GM23338 (cell line): Measurements from ENCODE around the gene FBXO45.

Experiments used
- CTCF ChIP-seq, 2 experiments: fragments of 200-600 bp in 1 of 2; sonication (generic) in 1 of 2; conservative IDR thresholded peaks; 2 replicates each; pipeline versions ENCODE4 v1.5.1 to v1.6.1; 2016 to 2017; ENCODE audit warnings: antibody characterized with exemption in 2 of 2, low read depth in 2 of 2, mild to moderate bottlenecking in 2 of 2, moderate library complexity in 1 of 2
- POLR2AphosphoS5 ChIP-seq: IDR thresholded peaks from 2 replicates; pipeline ENCODE4 v1.6.1; 2016; ENCODE audit warnings: antibody characterized with exemption, low read depth
- TF ChIP-seq, protein P1 (sequence below): IDR thresholded peaks from one replicate; pipeline ENCODE4 v1.6.1; 2018; ENCODE audit warnings: antibody characterized with exemption; ENCODE audit not compliant: unreplicated experiment
- TF ChIP-seq, protein P2 (sequence below): IDR thresholded peaks from 2 replicates; pipeline ENCODE4 v1.6.1; 2016; ENCODE audit warnings: antibody characterized with exemption

- TF ChIP-seq, protein P1, sequence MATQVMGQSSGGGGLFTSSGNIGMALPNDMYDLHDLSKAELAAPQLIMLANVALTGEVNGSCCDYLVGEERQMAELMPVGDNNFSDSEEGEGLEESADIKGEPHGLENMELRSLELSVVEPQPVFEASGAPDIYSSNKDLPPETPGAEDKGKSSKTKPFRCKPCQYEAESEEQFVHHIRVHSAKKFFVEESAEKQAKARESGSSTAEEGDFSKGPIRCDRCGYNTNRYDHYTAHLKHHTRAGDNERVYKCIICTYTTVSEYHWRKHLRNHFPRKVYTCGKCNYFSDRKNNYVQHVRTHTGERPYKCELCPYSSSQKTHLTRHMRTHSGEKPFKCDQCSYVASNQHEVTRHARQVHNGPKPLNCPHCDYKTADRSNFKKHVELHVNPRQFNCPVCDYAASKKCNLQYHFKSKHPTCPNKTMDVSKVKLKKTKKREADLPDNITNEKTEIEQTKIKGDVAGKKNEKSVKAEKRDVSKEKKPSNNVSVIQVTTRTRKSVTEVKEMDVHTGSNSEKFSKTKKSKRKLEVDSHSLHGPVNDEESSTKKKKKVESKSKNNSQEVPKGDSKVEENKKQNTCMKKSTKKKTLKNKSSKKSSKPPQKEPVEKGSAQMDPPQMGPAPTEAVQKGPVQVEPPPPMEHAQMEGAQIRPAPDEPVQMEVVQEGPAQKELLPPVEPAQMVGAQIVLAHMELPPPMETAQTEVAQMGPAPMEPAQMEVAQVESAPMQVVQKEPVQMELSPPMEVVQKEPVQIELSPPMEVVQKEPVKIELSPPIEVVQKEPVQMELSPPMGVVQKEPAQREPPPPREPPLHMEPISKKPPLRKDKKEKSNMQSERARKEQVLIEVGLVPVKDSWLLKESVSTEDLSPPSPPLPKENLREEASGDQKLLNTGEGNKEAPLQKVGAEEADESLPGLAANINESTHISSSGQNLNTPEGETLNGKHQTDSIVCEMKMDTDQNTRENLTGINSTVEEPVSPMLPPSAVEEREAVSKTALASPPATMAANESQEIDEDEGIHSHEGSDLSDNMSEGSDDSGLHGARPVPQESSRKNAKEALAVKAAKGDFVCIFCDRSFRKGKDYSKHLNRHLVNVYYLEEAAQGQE, result no peak
- peak; percentile 59 to 85 for TF ChIP-seq CTCF (conservative IDR thresholded peaks at IDR 0.05; ENCODE audit: low read depth in 2 of 2)
- TF ChIP-seq, protein P2, sequence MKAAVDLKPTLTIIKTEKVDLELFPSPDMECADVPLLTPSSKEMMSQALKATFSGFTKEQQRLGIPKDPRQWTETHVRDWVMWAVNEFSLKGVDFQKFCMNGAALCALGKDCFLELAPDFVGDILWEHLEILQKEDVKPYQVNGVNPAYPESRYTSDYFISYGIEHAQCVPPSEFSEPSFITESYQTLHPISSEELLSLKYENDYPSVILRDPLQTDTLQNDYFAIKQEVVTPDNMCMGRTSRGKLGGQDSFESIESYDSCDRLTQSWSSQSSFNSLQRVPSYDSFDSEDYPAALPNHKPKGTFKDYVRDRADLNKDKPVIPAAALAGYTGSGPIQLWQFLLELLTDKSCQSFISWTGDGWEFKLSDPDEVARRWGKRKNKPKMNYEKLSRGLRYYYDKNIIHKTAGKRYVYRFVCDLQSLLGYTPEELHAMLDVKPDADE, result no peak
- no peak for TF ChIP-seq POLR2AphosphoS5
These were observed 43.9 kb upstream of the FBXO45 start for GRCh38 chr3:196524527-196524926.
